Measurements from ENCODE around the gene TTC8.

- TF ChIP-seq CTCF (IDR thresholded peaks at IDR 0.05; ENCODE audit: extremely low read depth in 1 of 2, insufficient read depth in 1 of 2, low read depth in 1 of 2, low read length in 2 of 2): no peak
- no peak for TF ChIP-seq POLR2AphosphoS5 (IDR thresholded peaks at IDR 0.05; ENCODE audit: insufficient read depth, low read depth, low read length)
- TF ChIP-seq POLR2A (IDR thresholded peaks at IDR 0.05; ENCODE audit: low read depth, low read length): no peak
- TF ChIP-seq MAX (IDR thresholded peaks at IDR 0.05; ENCODE audit: insufficient read depth, insufficient read length): no peak
These were observed 44.2 kb downstream of the TTC8 start for GRCh38 chr14:88868558-88869159.
